GM19467 (cell line): ENCODE data around the gene C3orf22.

Experiments
- ATAC-seq: cut with Tn5 transposase; IDR thresholded peaks from one replicate; pipeline ENCODE4 v1.9.1; 2021; ENCODE audit warnings: mild to moderate bottlenecking, moderate library complexity; ENCODE audit not compliant: unreplicated experiment

Gene C3orf22

GRCh38 chr3:126516152-126516935 lies 42.4 kb downstream of the C3orf22 start:
- no peak for ATAC-seq

GRCh38 chr3:126515066-126515706 lies 43.5 kb downstream of the C3orf22 start:
- no peak for ATAC-seq

- ATAC-seq = no peak
Measured at GRCh38 chr3:126514161-126514560, 44.6 kb downstream of the C3orf22 start.

- no peak for ATAC-seq
Measured at GRCh38 chr3:126512916-126513650, 45.6 kb downstream of the C3orf22 start.

- no peak for ATAC-seq
Measured at GRCh38 chr3:126512026-126512425, 46.7 kb downstream of the C3orf22 start.

GRCh38 chr3:126511291-126511690 lies 47.4 kb downstream of the C3orf22 start:
- ATAC-seq = no peak

- ATAC-seq = no peak
Measured at GRCh38 chr3:126510308-126510910, 48.3 kb downstream of the C3orf22 start.

- no peak for ATAC-seq
Measured at GRCh38 chr3:126509597-126510307, 49.0 kb downstream of the C3orf22 start.

- no peak for ATAC-seq
Measured at GRCh38 chr3:126508564-126508964, 50.2 kb downstream of the C3orf22 start.

GRCh38 chr3:126507886-126508285 lies 50.8 kb downstream of the C3orf22 start:
- no peak for ATAC-seq

GRCh38 chr3:126503701-126504100 lies 55.0 kb downstream of the C3orf22 start:
- ATAC-seq = no peak

- ATAC-seq = no peak
Measured at GRCh38 chr3:126502656-126503055, 56.1 kb downstream of the C3orf22 start.

- no peak for ATAC-seq
Measured at GRCh38 chr3:126501736-126502135, 57.0 kb downstream of the C3orf22 start.

- no peak for ATAC-seq
Measured at GRCh38 chr3:126501054-126501453, 57.7 kb downstream of the C3orf22 start.

GRCh38 chr3:126500016-126500415 lies 58.7 kb downstream of the C3orf22 start:
- ATAC-seq = no peak
